RWPE2 (cell line): ENCODE measurements around the gene ZRANB3.

Experiments
- ATAC-seq: fragments of 200-7000 bp; cut with Tn5 transposase; 3 replicates; pipeline ENCODE4 v1.9.1; 2021; ENCODE audit warnings: low read depth
- DNase-seq: peaks from one replicate; pipeline ENCODE4 v3.0.0-alpha.2; 2020; ENCODE audit warnings: low spot score
- H3K27ac ChIP-seq: fragments of 450-650 bp; 2 replicates; pipeline ENCODE4 v1.5.1; 2017; ENCODE audit warnings: mild to moderate bottlenecking; ENCODE audit not compliant: poor library complexity, severe bottlenecking
- H3K27me3 ChIP-seq: fragments of 250-450 bp; sonication (Bioruptor Pico); 2 replicates; pipeline ENCODE4 v1.5.1; 2021; ENCODE audit warnings: mild to moderate bottlenecking, moderate library complexity; ENCODE audit not compliant: insufficient read depth, poor library complexity, severe bottlenecking
- H3K36me3 ChIP-seq: fragments of 250-450 bp; sonication (Bioruptor Pico); 2 replicates; pipeline ENCODE4 v1.5.1; 2020; ENCODE audit warnings: low read depth, mild to moderate bottlenecking, moderate library complexity
- H3K4me1 ChIP-seq: fragments of 250-450 bp; sonication (Bioruptor Pico); 2 replicates; pipeline ENCODE4 v1.5.1; 2021; ENCODE audit warnings: mild to moderate bottlenecking, moderate library complexity; ENCODE audit not compliant: insufficient read depth, poor library complexity, severe bottlenecking
- H3K4me3 ChIP-seq: fragments of 250-450 bp; sonication (Bioruptor Pico); 2 replicates; pipeline ENCODE4 v1.5.1; 2021; ENCODE audit warnings: mild to moderate bottlenecking, moderate library complexity; ENCODE audit not compliant: severe bottlenecking
- H3K9me3 ChIP-seq: fragments of 250-450 bp; sonication (Bioruptor Pico); 2 replicates; pipeline ENCODE4 v1.5.1; 2021; ENCODE audit warnings: mild to moderate bottlenecking, moderate library complexity; ENCODE audit not compliant: severe bottlenecking
- TF ChIP-seq, protein P1 (sequence below): fragments of 450-650 bp; IDR thresholded peaks from one replicate; pipeline ENCODE4 v1.5.1; 2017; ENCODE audit warnings: mild to moderate bottlenecking, moderate library complexity; ENCODE audit not compliant: poor library complexity, severe bottlenecking

Gene ZRANB3

DNA sequence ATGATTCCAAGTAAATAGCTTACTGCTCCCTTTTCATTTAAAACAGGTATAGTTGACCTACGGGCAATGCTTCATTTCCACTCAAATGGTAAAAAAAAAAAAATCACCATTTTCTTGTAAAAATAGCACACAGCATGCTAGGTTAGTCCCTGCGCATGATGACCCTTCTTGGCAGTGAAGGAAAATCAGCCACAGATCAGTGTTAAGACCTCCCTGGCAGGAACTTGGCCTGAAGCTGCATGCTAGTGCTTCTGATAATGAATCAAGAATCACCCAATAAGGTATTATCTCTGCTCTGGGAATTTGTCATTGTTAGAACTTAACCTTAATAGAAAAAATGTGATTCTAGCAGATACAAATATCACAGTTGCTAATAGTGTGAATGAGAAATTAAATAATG, 312.6 kb downstream of the ZRANB3 start:
- no peaks in the 10 kb centered on the region for H3K9me3 ChIP-seq
- peaks cover 5% of the 10 kb centered on the region; the same call in 1 of the 2 replicates for H3K36me3 ChIP-seq
- H3K4me1 ChIP-seq, result no peaks in the 10 kb centered on the region
- H3K27me3 ChIP-seq, result no peaks in the 10 kb centered on the region
- DNase-seq (no peak), ATAC-seq (no peak)
- TF ChIP-seq, protein P1, sequence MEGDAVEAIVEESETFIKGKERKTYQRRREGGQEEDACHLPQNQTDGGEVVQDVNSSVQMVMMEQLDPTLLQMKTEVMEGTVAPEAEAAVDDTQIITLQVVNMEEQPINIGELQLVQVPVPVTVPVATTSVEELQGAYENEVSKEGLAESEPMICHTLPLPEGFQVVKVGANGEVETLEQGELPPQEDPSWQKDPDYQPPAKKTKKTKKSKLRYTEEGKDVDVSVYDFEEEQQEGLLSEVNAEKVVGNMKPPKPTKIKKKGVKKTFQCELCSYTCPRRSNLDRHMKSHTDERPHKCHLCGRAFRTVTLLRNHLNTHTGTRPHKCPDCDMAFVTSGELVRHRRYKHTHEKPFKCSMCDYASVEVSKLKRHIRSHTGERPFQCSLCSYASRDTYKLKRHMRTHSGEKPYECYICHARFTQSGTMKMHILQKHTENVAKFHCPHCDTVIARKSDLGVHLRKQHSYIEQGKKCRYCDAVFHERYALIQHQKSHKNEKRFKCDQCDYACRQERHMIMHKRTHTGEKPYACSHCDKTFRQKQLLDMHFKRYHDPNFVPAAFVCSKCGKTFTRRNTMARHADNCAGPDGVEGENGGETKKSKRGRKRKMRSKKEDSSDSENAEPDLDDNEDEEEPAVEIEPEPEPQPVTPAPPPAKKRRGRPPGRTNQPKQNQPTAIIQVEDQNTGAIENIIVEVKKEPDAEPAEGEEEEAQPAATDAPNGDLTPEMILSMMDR, result no peak
- no peak overlapping the region for H3K4me3 ChIP-seq
- H3K27ac ChIP-seq, result no peak overlapping the region

DNA sequence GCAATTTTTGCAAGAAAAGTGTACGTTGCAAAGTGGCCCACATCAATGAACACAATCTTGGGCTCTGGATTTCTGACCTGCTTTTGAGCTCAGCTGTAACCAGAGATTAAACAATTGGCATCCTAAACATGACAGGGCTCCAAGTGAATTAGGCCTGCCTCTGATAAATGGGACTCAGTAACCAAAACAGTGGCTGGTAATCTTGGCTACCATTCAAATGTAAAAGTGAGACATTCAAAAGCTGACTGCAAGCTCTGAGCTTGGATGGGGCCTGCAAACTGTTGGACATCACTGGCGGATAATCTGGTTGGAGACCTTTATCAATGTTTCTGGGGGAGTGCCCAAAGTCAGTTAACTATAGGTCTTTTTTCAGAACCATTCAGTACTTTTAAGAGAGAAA, 318.3 kb downstream of the ZRANB3 start:
- Histone ChIP-seq H3K27me3 (no peaks in the 10 kb centered on the region), H3K36me3 (peaks cover 5% of the 10 kb centered on the region; the same call in 1 of the 2 replicates), H3K4me1 (no peaks in the 10 kb centered on the region), H3K9me3 (no peaks in the 10 kb centered on the region), H3K27ac (no peak overlapping the region), H3K4me3 (no peak overlapping the region)
- DNase-seq (no peak), ATAC-seq (no peak)
- TF ChIP-seq, protein P1, result no peak

DNA sequence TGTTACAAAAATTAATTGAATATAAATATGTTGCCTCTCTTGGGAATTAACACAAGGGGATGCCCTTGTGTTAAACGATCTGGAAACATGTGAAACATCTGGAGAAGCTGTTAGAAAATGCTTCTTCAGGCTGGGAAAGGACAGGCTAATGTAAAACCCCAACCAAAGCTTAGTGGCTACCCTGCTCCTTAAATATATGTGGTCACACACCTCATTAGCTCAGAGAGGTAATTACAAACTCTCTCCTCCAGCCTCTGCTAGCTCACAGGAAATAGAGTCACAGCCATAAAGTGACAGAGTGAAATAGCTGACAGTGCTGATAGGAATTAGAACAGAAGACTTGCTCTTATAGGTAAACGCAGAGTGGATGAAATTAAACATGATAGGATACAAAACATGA, 323.0 kb downstream of the ZRANB3 start:
- DNase-seq (no peak), ATAC-seq (no peak)
- Histone ChIP-seq H3K4me1 (no peaks in the 10 kb centered on the region), H3K36me3 (no peaks in the 10 kb centered on the region), H3K27ac (no peak overlapping the region), H3K9me3 (no peaks in the 10 kb centered on the region), H3K4me3 (no peak overlapping the region), H3K27me3 (no peaks in the 10 kb centered on the region)
- TF ChIP-seq, protein P1, result no peak

DNA sequence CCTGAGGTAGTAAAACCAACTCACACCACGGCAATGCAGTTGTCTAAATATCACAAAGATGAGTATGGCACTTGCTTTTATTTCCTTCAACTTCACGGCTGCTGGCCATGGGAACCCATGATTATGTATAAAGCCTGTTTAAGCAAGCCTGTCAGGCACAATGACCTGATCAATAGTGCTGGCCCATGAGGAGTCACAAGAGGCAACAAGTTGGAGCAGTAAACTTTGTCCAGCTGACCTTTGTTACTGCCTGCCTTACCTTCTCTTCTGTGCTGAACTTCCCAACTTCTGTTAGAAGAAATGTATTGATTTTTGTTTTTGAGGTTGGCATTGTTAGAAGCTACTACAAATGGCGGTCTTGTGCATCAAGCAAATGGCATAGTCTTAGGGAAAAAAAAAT, 327.1 kb downstream of the ZRANB3 start:
- H3K4me1 ChIP-seq, result no peaks in the 10 kb centered on the region
- 0 out of 2 replicates have a peak, but pooled peaks cover 4% of the 10 kb centered on the region for H3K36me3 ChIP-seq
- no peaks in the 10 kb centered on the region for H3K9me3 ChIP-seq
- ATAC-seq, result no peak
- H3K27me3 ChIP-seq, result no peaks in the 10 kb centered on the region
- no peak overlapping the region for H3K4me3 ChIP-seq
- H3K27ac ChIP-seq, result no peak overlapping the region
- TF ChIP-seq, protein P1, result no peak
- no peak for DNase-seq

DNA sequence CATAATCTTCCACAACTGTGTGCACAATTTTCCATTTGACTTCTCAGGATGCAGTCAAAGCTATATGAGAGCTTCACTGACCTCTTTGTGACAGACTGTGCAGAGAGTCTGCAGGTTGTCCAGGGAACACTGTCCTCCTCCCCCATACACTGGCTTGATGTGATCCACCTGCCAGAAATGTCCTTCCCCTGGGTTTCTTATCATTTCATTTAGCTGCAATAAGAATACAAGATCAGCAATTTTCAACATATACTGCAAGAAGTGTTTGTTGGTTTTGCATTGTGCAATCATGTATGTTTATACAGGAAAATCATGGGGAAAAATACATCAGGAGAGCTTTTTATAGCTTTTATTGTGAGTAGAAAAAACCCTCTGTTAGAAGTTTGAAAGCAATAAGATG, 328.3 kb downstream of the ZRANB3 start:
- no peaks in the 10 kb centered on the region for H3K27me3 ChIP-seq
- H3K4me3 ChIP-seq, result no peak overlapping the region
- H3K4me1 ChIP-seq, result no peaks in the 10 kb centered on the region
- DNase-seq (no peak), ATAC-seq (no peak)
- H3K36me3 ChIP-seq, result 0 out of 2 replicates have a peak, but pooled peaks cover 4% of the 10 kb centered on the region
- H3K27ac ChIP-seq, result no peak overlapping the region
- H3K9me3 ChIP-seq, result no peaks in the 10 kb centered on the region
- TF ChIP-seq, protein P1, result no peak
